GM11168 (cell line): ENCODE results near the gene KLRB1.

ENCODE experiments used
- in situ Hi-C: fragments of 300-500 bp; cut with MboI; formaldehyde crosslinking; loops from one replicate; pipeline ENCODE4 v1.12.0; 2022; ENCODE audit warnings: low sequenced_read_pairs; ENCODE audit not compliant: unreplicated experiment

The KLRB1 gene

GRCh38 chr12:9607716-9608115, at the start of gene KLRB1:
Gene KLRB1 (minus strand): TSS chr12:9607916. CDS start chr12:9607839, 77 bp downstream.
- in situ Hi-C loops, result no loop called here

- in situ Hi-C loops, result no loop called here
Measured at GRCh38 chr12:9651265-9651729, 43.6 kb upstream of the KLRB1 start.

GRCh38 chr12:9650151-9650576, 42.4 kb upstream of the KLRB1 start:
- in situ Hi-C loops, result no loop called here

GRCh38 chr12:9649532-9649940, 41.8 kb upstream of the KLRB1 start:
- in situ Hi-C loops, result loop anchor here (25.0 kb wide), 1 partner anchor 312 kb away; no protein-coding TSS in a partner anchor

- in situ Hi-C loops, result loop anchor here (25.0 kb wide), 1 partner anchor 312 kb away; no protein-coding TSS in a partner anchor
Measured at GRCh38 chr12:9648701-9649531, 41.2 kb upstream of the KLRB1 start.

GRCh38 chr12:9647825-9648700, 40.3 kb upstream of the KLRB1 start:
- in situ Hi-C loops, result loop anchor here (25.0 kb wide), 1 partner anchor 311 kb away; no protein-coding TSS in a partner anchor

GRCh38 chr12:9646794-9647781, 39.4 kb upstream of the KLRB1 start:
- in situ Hi-C loops, result loop anchor here (25.0 kb wide), 1 partner anchor 310 kb away; no protein-coding TSS in a partner anchor

- in situ Hi-C loops, result loop anchor here (25.0 kb wide), 1 partner anchor 308 kb away; no protein-coding TSS in a partner anchor
Measured at GRCh38 chr12:9644985-9645551, 37.4 kb upstream of the KLRB1 start.

GRCh38 chr12:9643266-9643660, 35.5 kb upstream of the KLRB1 start:
- in situ Hi-C loops, result loop anchor here (25.0 kb wide), 1 partner anchor 306 kb away; no protein-coding TSS in a partner anchor

GRCh38 chr12:9642606-9643265, 35.0 kb upstream of the KLRB1 start:
- in situ Hi-C loops, result loop anchor here (25.0 kb wide), 1 partner anchor 305 kb away; no protein-coding TSS in a partner anchor

GRCh38 chr12:9640024-9640423, 32.3 kb upstream of the KLRB1 start:
- in situ Hi-C loops, result loop anchor here (25.0 kb wide), 1 partner anchor 303 kb away; no protein-coding TSS in a partner anchor

- in situ Hi-C loops, result loop anchor here (5.0 to 25.0 kb wide), 2 partner anchors 70 to 300 kb away; no protein-coding TSS in a partner anchor
Measured at GRCh38 chr12:9636851-9637206, 29.1 kb upstream of the KLRB1 start.

- in situ Hi-C loops, result loop anchor here (5.0 to 25.0 kb wide), 2 partner anchors 71 to 299 kb away; no protein-coding TSS in a partner anchor
Measured at GRCh38 chr12:9636150-9636850, 28.6 kb upstream of the KLRB1 start.

GRCh38 chr12:9634969-9635754, 27.4 kb upstream of the KLRB1 start:
- in situ Hi-C loops, result loop anchor here (5.0 to 25.0 kb wide), 2 partner anchors 72 to 298 kb away; no protein-coding TSS in a partner anchor

GRCh38 chr12:9634177-9634803, 26.6 kb upstream of the KLRB1 start:
- in situ Hi-C loops, result loop anchor here (25.0 kb wide), 1 partner anchor 297 kb away; no protein-coding TSS in a partner anchor

GRCh38 chr12:9632766-9633165, 25.1 kb upstream of the KLRB1 start:
- in situ Hi-C loops, result loop anchor here (25.0 kb wide), 1 partner anchor 295 kb away; no protein-coding TSS in a partner anchor
